GM19372 (cell line): ENCODE results near the gene TMEM271.

ENCODE experiments used
- ATAC-seq: cut with Tn5 transposase; IDR thresholded peaks from one replicate; pipeline ENCODE4 v1.9.1; 2021; ENCODE audit warnings: mild to moderate bottlenecking, low read depth, moderate library complexity; ENCODE audit not compliant: unreplicated experiment

Gene TMEM271

GRCh38 chr4:576245-576821 is at the start of gene TMEM271:
TMEM271 (minus strand) TSS chr4:576295; CDS start chr4:576062, 233 bp downstream.
- ATAC-seq, result no peak

- ATAC-seq, result no peak
These were observed 49.6 kb upstream of the TMEM271 start for GRCh38 chr4:625631-626161.

- no peak for ATAC-seq
These were observed 48.9 kb upstream of the TMEM271 start, which contains the start of gene PDE6B for GRCh38 chr4:624705-625590. PDE6B (plus strand) TSS chr4:625573; CDS start chr4:625627, 54 bp downstream.

- no peak for ATAC-seq
These were observed 47.9 kb upstream of the TMEM271 start for GRCh38 chr4:623914-624566.

GRCh38 chr4:622996-623913 is 47.2 kb upstream of the TMEM271 start:
- no peak for ATAC-seq

GRCh38 chr4:622071-622995 is 46.2 kb upstream of the TMEM271 start:
- no peak for ATAC-seq

- ATAC-seq, result no peak
These were observed 45.4 kb upstream of the TMEM271 start for GRCh38 chr4:621296-622070.

- no peak for ATAC-seq
These were observed 44.8 kb upstream of the TMEM271 start for GRCh38 chr4:620851-621261.

- ATAC-seq, result no peak
These were observed 44.1 kb upstream of the TMEM271 start for GRCh38 chr4:620201-620600.

GRCh38 chr4:617644-618641 is 41.8 kb upstream of the TMEM271 start:
- no peak for ATAC-seq

- no peak for ATAC-seq
These were observed 41.0 kb upstream of the TMEM271 start for GRCh38 chr4:616911-617643.

GRCh38 chr4:616091-616490 is 40.0 kb upstream of the TMEM271 start:
- no peak for ATAC-seq

GRCh38 chr4:613126-613525 is 37.0 kb upstream of the TMEM271 start:
- no peak for ATAC-seq

GRCh38 chr4:612749-613125 is 36.6 kb upstream of the TMEM271 start:
- no peak for ATAC-seq

GRCh38 chr4:612052-612748 is 36.1 kb upstream of the TMEM271 start:
- no peak for ATAC-seq
